Parathyroid adenoma (tissue), 2 donors: Measurements from ENCODE around the gene RFX6.

Experiments
- H2AFZ ChIP-seq: fragments of 300-600 bp; sonication (generic); one replicate; pipeline ENCODE4 v1.7.0; 2017; ENCODE audit warnings: antibody characterized with exemption, mild to moderate bottlenecking
- H3K27ac ChIP-seq: fragments of 300-600 bp; sonication (generic); one replicate; pipeline ENCODE4 v1.7.0; 2017
- H3K27me3 ChIP-seq: fragments of 300-600 bp; sonication (generic); one replicate; pipeline ENCODE4 v1.7.0; 2017; ENCODE audit warnings: low read length; ENCODE audit not compliant: control insufficient read depth, insufficient read depth
- H3K36me3 ChIP-seq: fragments of 300-600 bp; sonication (generic); one replicate; pipeline ENCODE4 v1.7.0; 2017; ENCODE audit warnings: low read length; ENCODE audit not compliant: control insufficient read depth, insufficient read depth
- H3K4me1 ChIP-seq: fragments of 300-600 bp; sonication (generic); one replicate; pipeline ENCODE4 v1.7.0; 2017; ENCODE audit warnings: control low read depth
- H3K4me2 ChIP-seq: fragments of 300-600 bp; sonication (generic); one replicate; pipeline ENCODE4 v1.7.0; 2017; ENCODE audit warnings: low read length
- H3K4me3 ChIP-seq: fragments of 300-600 bp; sonication (generic); one replicate; pipeline ENCODE4 v1.7.0; 2017; ENCODE audit warnings: low read depth, low read length
- H3K79me2 ChIP-seq: fragments of 300-600 bp; sonication (generic); one replicate; pipeline ENCODE4 v1.7.0; 2017; ENCODE audit warnings: control low read depth
- H3K9ac ChIP-seq: fragments of 300-600 bp; sonication (generic); one replicate; pipeline ENCODE4 v1.7.0; 2017; ENCODE audit warnings: mild to moderate bottlenecking
- H3K9me3 ChIP-seq: fragments of 300-600 bp; sonication (generic); one replicate; pipeline ENCODE4 v1.7.0; 2017; ENCODE audit warnings: low read length; ENCODE audit not compliant: control insufficient read depth
- TF ChIP-seq, protein P1 (sequence below): fragments of 300-600 bp; sonication (generic); IDR thresholded peaks from one replicate; pipeline ENCODE4 v1.7.0; 2017; ENCODE audit warnings: antibody characterized with exemption, mild to moderate bottlenecking
- donor health status: primary hyperparathyroidism.

RFX6 gene

DNA sequence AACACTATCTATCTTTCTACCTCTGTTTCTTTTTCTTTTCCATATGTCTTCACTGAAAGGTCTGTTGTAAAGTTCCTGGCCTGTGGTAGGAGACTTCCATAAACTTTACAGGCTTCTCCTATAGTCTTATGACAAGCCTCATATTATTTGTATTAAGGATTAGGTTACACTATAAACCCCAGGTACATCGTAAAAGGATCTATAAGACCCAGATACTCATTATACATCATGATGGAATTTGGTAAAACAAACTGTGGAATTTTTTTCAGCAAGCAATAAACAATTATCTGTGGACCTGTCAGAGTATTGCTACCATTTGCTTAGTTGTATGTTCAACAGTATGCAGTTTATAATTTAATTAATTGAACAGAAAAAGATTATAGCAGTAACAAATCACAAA lies 55.5 kb downstream of the RFX6 start:
- Histone ChIP-seq H3K4me1 (no peaks in the 10 kb centered on the region), H3K9me3 (no peaks in the 10 kb centered on the region), H3K4me2 (no peak overlapping the region), H3K27me3 (no peaks in the 10 kb centered on the region), H3K9ac (no peak overlapping the region), H3K79me2 (no peaks in the 10 kb centered on the region), H3K27ac (no peak overlapping the region), H3K4me3 (no peak overlapping the region), H2AFZ (no peak overlapping the region), H3K36me3 (no peaks in the 10 kb centered on the region)
- TF ChIP-seq, protein P1, sequence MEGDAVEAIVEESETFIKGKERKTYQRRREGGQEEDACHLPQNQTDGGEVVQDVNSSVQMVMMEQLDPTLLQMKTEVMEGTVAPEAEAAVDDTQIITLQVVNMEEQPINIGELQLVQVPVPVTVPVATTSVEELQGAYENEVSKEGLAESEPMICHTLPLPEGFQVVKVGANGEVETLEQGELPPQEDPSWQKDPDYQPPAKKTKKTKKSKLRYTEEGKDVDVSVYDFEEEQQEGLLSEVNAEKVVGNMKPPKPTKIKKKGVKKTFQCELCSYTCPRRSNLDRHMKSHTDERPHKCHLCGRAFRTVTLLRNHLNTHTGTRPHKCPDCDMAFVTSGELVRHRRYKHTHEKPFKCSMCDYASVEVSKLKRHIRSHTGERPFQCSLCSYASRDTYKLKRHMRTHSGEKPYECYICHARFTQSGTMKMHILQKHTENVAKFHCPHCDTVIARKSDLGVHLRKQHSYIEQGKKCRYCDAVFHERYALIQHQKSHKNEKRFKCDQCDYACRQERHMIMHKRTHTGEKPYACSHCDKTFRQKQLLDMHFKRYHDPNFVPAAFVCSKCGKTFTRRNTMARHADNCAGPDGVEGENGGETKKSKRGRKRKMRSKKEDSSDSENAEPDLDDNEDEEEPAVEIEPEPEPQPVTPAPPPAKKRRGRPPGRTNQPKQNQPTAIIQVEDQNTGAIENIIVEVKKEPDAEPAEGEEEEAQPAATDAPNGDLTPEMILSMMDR = no peak

GRCh38 chr6:116933485-116933884 lies 56.4 kb downstream of the RFX6 start:
- H3K4me2 ChIP-seq = no peak overlapping the region
- H3K79me2 ChIP-seq = no peaks in the 10 kb centered on the region
- no peaks in the 10 kb centered on the region for H3K9me3 ChIP-seq
- TF ChIP-seq, protein P1 = no peak
- H2AFZ ChIP-seq = no peak overlapping the region
- no peak overlapping the region for H3K4me3 ChIP-seq
- H3K27me3 ChIP-seq = no peaks in the 10 kb centered on the region
- no peak overlapping the region for H3K27ac ChIP-seq
- no peaks in the 10 kb centered on the region for H3K4me1 ChIP-seq
- H3K9ac ChIP-seq = no peak overlapping the region
- no peaks in the 10 kb centered on the region for H3K36me3 ChIP-seq

GRCh38 chr6:116938305-116938704 lies 61.3 kb downstream of the RFX6 start:
- Histone ChIP-seq H3K4me2 (no peak overlapping the region), H3K9me3 (no peaks in the 10 kb centered on the region), H3K27ac (no peak overlapping the region), H3K4me1 (no peaks in the 10 kb centered on the region), H3K36me3 (no peaks in the 10 kb centered on the region), H3K79me2 (no peaks in the 10 kb centered on the region), H3K27me3 (no peaks in the 10 kb centered on the region), H3K9ac (no peak overlapping the region), H3K4me3 (no peak overlapping the region), H2AFZ (no peak overlapping the region)
- TF ChIP-seq, protein P1 = no peak

- H3K27ac ChIP-seq = no peak overlapping the region
- H3K36me3 ChIP-seq = no peaks in the 10 kb centered on the region
- H3K4me2 ChIP-seq = no peak overlapping the region
- H3K9ac ChIP-seq = no peak overlapping the region
- no peaks in the 10 kb centered on the region for H3K79me2 ChIP-seq
- H3K27me3 ChIP-seq = no peaks in the 10 kb centered on the region
- no peaks in the 10 kb centered on the region for H3K9me3 ChIP-seq
- H3K4me3 ChIP-seq = no peak overlapping the region
- TF ChIP-seq, protein P1 = no peak
- no peaks in the 10 kb centered on the region for H3K4me1 ChIP-seq
- no peak overlapping the region for H2AFZ ChIP-seq
Observed at GRCh38 chr6:116941727-116942126, 64.7 kb downstream of the RFX6 start.

- Histone ChIP-seq H3K4me2 (no peak overlapping the region), H3K9me3 (no peaks in the 10 kb centered on the region), H3K27me3 (no peaks in the 10 kb centered on the region), H3K27ac (no peak overlapping the region), H3K4me3 (no peak overlapping the region), H3K4me1 (no peaks in the 10 kb centered on the region), H3K9ac (no peak overlapping the region), H3K79me2 (no peaks in the 10 kb centered on the region), H2AFZ (no peak overlapping the region), H3K36me3 (no peaks in the 10 kb centered on the region)
- TF ChIP-seq, protein P1 = no peak
Observed at GRCh38 chr6:116945809-116946208, 68.8 kb downstream of the RFX6 start.
